ENCODE results near the gene TBX2. TPM values are rescaled to one million over a fixed set of nuclear protein-coding genes. Genes with fewer than 3 reads are reported as not detected.
A peak's percentile ranks its signal among the peaks of the same experiment; 100 is the strongest.

TBX2 gene
- total and polyA plus RNA-seq, 2 of the 13 experiments (the other 11 are each of a cell fraction or from before 2014, with no cell fraction given), result 2.8 to 15.3 TPM

- H3K79me2 ChIP-seq (ENCODE audit: insufficient read depth, low read length), result no peaks in the 10 kb centered on the region
- H3K4me1 ChIP-seq (ENCODE audit: insufficient read depth, low read length), result peaks cover 66% of the 10 kb centered on the region
- DNase-seq (ENCODE audit: low spot score) (no peak), FAIRE-seq (no peak), ATAC-seq (peak; percentile 52)
- no peak overlapping the region for H2AFZ ChIP-seq (ENCODE audit: low read length)
- H3K36me3 ChIP-seq (replicated peaks in 1 of 2; ENCODE audit: control insufficient read depth in 1 of 2, insufficient read depth in 2 of 2, low read length in 2 of 2), result no peaks in the 10 kb centered on the region; a peak in 1 of 5 replicates
- H3K9ac ChIP-seq (ENCODE audit: insufficient read depth, low read depth, low read length), result peak overlapping the region; percentile 20
- no peak overlapping the region for H3K27ac ChIP-seq (ENCODE audit: extremely low read length, insufficient read depth, low read length)
- peak overlapping the region; percentile 61 for H3K4me2 ChIP-seq (ENCODE audit: low read depth, low read length)
- no peaks in the 10 kb centered on the region for H3K9me3 ChIP-seq (ENCODE audit: low read length)
- peak overlapping the region in 1 of 3 experiments; percentile 21; a peak in 1 of 6 replicates for H3K4me3 ChIP-seq (replicated peaks in 1 of 3; ENCODE audit: insufficient read depth in 1 of 3, low read depth in 2 of 3, low read length in 3 of 3)
- H3K27me3 ChIP-seq (ENCODE audit: control insufficient read depth in 1 of 2, insufficient read depth in 2 of 2, low read length in 2 of 2), result no peaks in the 10 kb centered on the region
- no peaks in the 10 kb centered on the region for H4K20me1 ChIP-seq (ENCODE audit: insufficient read depth, low read length)
- CTCF ChIA-PET (ENCODE audit: low intra/inter-chr PET ratio, low total read pairs), result interaction anchor here (0.8 to 1.5 kb wide), 5 partner anchors 26 to 388 kb away, joined by 3 to 8 read pairs (median 3); no protein-coding TSS in a partner anchor
- in situ Hi-C loops (cut with HindIII; ENCODE audit: extremely low pct_ligation_motif_present, low pct_unique_long_range_greater_than_20kb), result loop anchor here (5.0 to 10.0 kb wide), 2 partner anchors 388 to 665 kb away; no protein-coding TSS in a partner anchor
- BruUV-seq (replicated peaks), result no TSS peak
- POLR2A ChIA-PET, result no interaction called here
- intact Hi-C loops (cut with micrococcal nuclease; ENCODE audit: unreplicated experiment), result loop anchor here (5.0 to 10.0 kb wide), 2 partner anchors 388 to 665 kb away; no protein-coding TSS in a partner anchor
- WGBS (ENCODE audit: low lambda C conversion rate), result 27% methylated on average over 22 of the region's 25 CpGs
- peak; percentile 3; the same call in 1 of the 2 replicates for TF ChIP-seq EED (CRISPR knock-in tag; IDR thresholded peaks at IDR 0.05)
- TF ChIP-seq DZIP1 (CRISPR knock-in tag; IDR thresholded peaks at IDR 0.05), result peak; percentile 66; the same call in 1 of the 2 replicates
- TF ChIP-seq ZNF343 (CRISPR knock-in tag; IDR thresholded peaks at IDR 0.05), result no peak
- TF ChIP-seq ZNF615 (CRISPR knock-in tag; IDR thresholded peaks at IDR 0.05; ENCODE audit: borderline replicate concordance), result no peak; the same call in 1 of the 2 replicates
- peak; percentile 47 for TF ChIP-seq TBX2 (CRISPR knock-in tag; IDR thresholded peaks at IDR 0.05; ENCODE audit: borderline replicate concordance)
- TF ChIP-seq, protein P1, sequence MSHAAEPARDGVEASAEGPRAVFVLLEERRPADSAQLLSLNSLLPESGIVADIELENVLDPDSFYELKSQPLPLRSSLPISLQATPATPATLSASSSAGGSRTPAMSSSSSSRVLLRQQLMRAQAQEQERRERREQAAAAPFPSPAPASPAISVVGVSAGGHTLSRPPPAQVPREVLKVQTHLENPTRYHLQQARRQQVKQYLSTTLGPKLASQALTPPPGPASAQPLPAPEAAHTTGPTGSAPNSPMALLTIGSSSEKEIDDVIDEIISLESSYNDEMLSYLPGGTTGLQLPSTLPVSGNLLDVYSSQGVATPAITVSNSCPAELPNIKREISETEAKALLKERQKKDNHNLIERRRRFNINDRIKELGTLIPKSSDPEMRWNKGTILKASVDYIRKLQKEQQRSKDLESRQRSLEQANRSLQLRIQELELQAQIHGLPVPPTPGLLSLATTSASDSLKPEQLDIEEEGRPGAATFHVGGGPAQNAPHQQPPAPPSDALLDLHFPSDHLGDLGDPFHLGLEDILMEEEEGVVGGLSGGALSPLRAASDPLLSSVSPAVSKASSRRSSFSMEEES (CRISPR knock-in tag; IDR thresholded peaks at IDR 0.05), result no peak
- 0 out of 2 replicates have a peak, but pooled peaks have one; percentile 42 for TF ChIP-seq RFXAP (CRISPR knock-in tag; IDR thresholded peaks at IDR 0.05; ENCODE audit: borderline replicate concordance)
- peak; percentile 49; the same call in 1 of the 2 replicates for TF ChIP-seq ZNF614 (CRISPR knock-in tag; IDR thresholded peaks at IDR 0.05; ENCODE audit: borderline replicate concordance)
- peak; percentile 26; the same call in 1 of the 2 replicates for TF ChIP-seq KAT8 (CRISPR knock-in tag; IDR thresholded peaks at IDR 0.05)
- peak; percentile 51; the same call in 1 of the 2 replicates for TF ChIP-seq RXRB (CRISPR knock-in tag; IDR thresholded peaks at IDR 0.05; ENCODE audit: borderline replicate concordance)
- TF ChIP-seq, protein P2, sequence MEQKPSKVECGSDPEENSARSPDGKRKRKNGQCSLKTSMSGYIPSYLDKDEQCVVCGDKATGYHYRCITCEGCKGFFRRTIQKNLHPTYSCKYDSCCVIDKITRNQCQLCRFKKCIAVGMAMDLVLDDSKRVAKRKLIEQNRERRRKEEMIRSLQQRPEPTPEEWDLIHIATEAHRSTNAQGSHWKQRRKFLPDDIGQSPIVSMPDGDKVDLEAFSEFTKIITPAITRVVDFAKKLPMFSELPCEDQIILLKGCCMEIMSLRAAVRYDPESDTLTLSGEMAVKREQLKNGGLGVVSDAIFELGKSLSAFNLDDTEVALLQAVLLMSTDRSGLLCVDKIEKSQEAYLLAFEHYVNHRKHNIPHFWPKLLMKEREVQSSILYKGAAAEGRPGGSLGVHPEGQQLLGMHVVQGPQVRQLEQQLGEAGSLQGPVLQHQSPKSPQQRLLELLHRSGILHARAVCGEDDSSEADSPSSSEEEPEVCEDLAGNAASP (CRISPR knock-in tag; IDR thresholded peaks at IDR 0.05; ENCODE audit: borderline replicate concordance), result peak; percentile 50; the same call in 1 of the 2 replicates
- TF ChIP-seq TP53 (CRISPR knock-in tag; conservative IDR thresholded peaks at IDR 0.05), result 0 out of 2 replicates have a peak, but pooled peaks have one; percentile 22
- 0 out of 2 replicates have a peak, but pooled peaks have one; percentile 45 for TF ChIP-seq MTF1 (CRISPR knock-in tag; IDR thresholded peaks at IDR 0.05)
- no peak for TF ChIP-seq ZNF704 (CRISPR knock-in tag; IDR thresholded peaks at IDR 0.05; ENCODE audit: borderline replicate concordance)
- peak; percentile 45 for TF ChIP-seq SAP130 (CRISPR knock-in tag; IDR thresholded peaks at IDR 0.05; ENCODE audit: low read depth)
- TF ChIP-seq ZNF263 (CRISPR knock-in tag; IDR thresholded peaks at IDR 0.05), result 0 out of 2 replicates have a peak, but pooled peaks have one; percentile 34
These were observed 9.8 kb upstream of the TBX2 start for GRCh38 chr17:61389670-61390478.
